GM23248 (cell line): Measurements from ENCODE around the gene SEMA3F. TPM values are rescaled to one million over a fixed set of nuclear protein-coding genes. Genes with fewer than 3 reads are reported as not detected.

Experiments
- DNase-seq: peaks from one replicate; pipeline ENCODE4 v3.0.0-alpha.2; 2015
- H2AFZ ChIP-seq: fragments of 200-600 bp; sonication (generic); 2 replicates; pipeline ENCODE4 v1.6.1; 2016; ENCODE audit warnings: antibody characterized with exemption
- H3F3A ChIP-seq: fragments of 200-600 bp; sonication (generic); 2 replicates; pipeline ENCODE4 v1.6.1; 2016; ENCODE audit warnings: mild to moderate bottlenecking, antibody characterized with exemption, mixed run types; ENCODE audit not compliant: insufficient read depth
- H3K27ac ChIP-seq: fragments of 200-600 bp; sonication (generic); 2 replicates; pipeline ENCODE4 v1.5.1; 2016; ENCODE audit warnings: mild to moderate bottlenecking
- H3K27me3 ChIP-seq: fragments of 200-600 bp; sonication (generic); replicated peaks from 2 replicates; pipeline ENCODE4 v1.6.1; 2016; ENCODE audit warnings: mild to moderate bottlenecking; ENCODE audit not compliant: insufficient read depth
- H3K36me3 ChIP-seq: fragments of 200-600 bp; sonication (generic); 2 replicates; pipeline ENCODE4 v1.6.1; 2016; ENCODE audit warnings: low read depth, mild to moderate bottlenecking
- H3K4me1 ChIP-seq: fragments of 200-600 bp; sonication (generic); 2 replicates; pipeline ENCODE4 v1.6.1; 2016; ENCODE audit warnings: mild to moderate bottlenecking; ENCODE audit not compliant: insufficient read depth
- H3K4me2 ChIP-seq: fragments of 200-600 bp; sonication (generic); one replicate; pipeline ENCODE4 v1.6.1; 2016; ENCODE audit warnings: mild to moderate bottlenecking; ENCODE audit not compliant: unreplicated experiment
- H3K4me3 ChIP-seq: fragments of 200-600 bp; sonication (generic); 2 replicates; pipeline ENCODE4 v1.5.1; 2016; ENCODE audit warnings: mild to moderate bottlenecking
- H3K79me2 ChIP-seq: fragments of 200-600 bp; sonication (generic); 2 replicates; pipeline ENCODE4 v1.6.1; 2016; ENCODE audit warnings: mild to moderate bottlenecking; ENCODE audit not compliant: insufficient read depth
- H3K9ac ChIP-seq: fragments of 200-600 bp; sonication (generic); 2 replicates; pipeline ENCODE4 v1.6.1; 2016; ENCODE audit warnings: mild to moderate bottlenecking
- H3K9me2 ChIP-seq: fragments of 200-600 bp; sonication (generic); 2 replicates; pipeline ENCODE4 v1.6.1; 2016; ENCODE audit warnings: mixed run types, mild to moderate bottlenecking, moderate library complexity; ENCODE audit not compliant: insufficient read depth
- H3K9me3 ChIP-seq: fragments of 200-600 bp; sonication (generic); one replicate; pipeline ENCODE4 v1.6.1; 2017; ENCODE audit warnings: low read depth
- H4K20me1 ChIP-seq: fragments of 200-600 bp; sonication (generic); 2 replicates; pipeline ENCODE4 v1.6.0; 2016; ENCODE audit not compliant: insufficient read depth
- EZH2 ChIP-seq: fragments of 200-600 bp; sonication (generic); IDR thresholded peaks from 2 replicates; pipeline ENCODE4 v1.6.1; 2018; ENCODE audit warnings: antibody characterized with exemption, mild to moderate bottlenecking; ENCODE audit not compliant: insufficient read depth, poor library complexity, severe bottlenecking
- EZH2phosphoT487 ChIP-seq: fragments of 200-600 bp; sonication (generic); IDR thresholded peaks from 2 replicates; pipeline ENCODE4 v1.6.1; 2018; ENCODE audit warnings: antibody characterized with exemption, moderate library complexity, mild to moderate bottlenecking, low read depth; ENCODE audit not compliant: insufficient read depth
- WGBS, 2 experiments: methylation state at CpG; one replicate each; pipeline ENCODE4 v1.1.6; 2015 to 2017; ENCODE audit warnings: low lambda C conversion rate in 2 of 2, low coverage in 1 of 2; ENCODE audit errors: missing lambda C conversion rate in 2 of 2; 5-methylcytosine and 5-hydroxymethylcytosine counted together
- in situ Hi-C: fragments of 300-500 bp; cut with MboI; formaldehyde crosslinking; loops from 2 replicates; pipeline ENCODE4 v1.15.0; 2020
- polyA plus RNA-seq: library from polyadenylated mRNA; unstranded; fragments of >200 nt; fragmentation: Nextera tagmentation; extraction: Ambion mirVana; gene quantifications from 2 replicates; pipeline ENCODE4 v1.2.1, GENCODE V29; 2016
- total RNA-seq: library from RNA; depleted of rRNA; stranded (reverse); fragments of >200 nt; shearing (Covaris generic); gene quantifications from 2 replicates; pipeline ENCODE4 v1.2.3, GENCODE V29; 2014

The SEMA3F gene
- total and polyA plus RNA-seq, 2 experiments from 2014 or later, result 0.54 to 3.2 TPM

DNA sequence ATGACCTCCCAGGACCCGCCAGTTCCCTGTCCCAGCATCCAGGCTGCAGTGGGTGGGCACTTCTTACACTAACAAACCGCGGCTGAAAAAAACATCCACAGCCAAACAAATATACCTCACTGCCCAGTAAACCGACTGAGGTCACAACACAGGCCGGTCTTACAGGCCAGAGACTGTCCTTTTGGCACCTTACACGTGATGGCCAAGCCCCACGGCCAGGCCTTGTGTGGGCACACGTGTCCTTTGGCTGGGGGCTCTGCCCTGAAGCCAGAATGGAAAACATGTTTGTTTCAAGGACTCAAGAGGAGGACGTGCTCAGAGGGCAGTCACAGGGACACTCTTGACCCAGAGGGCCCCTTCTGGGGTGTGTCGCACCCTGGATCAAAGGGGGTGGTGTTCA is 59.7 kb downstream of the SEMA3F start:
- Histone ChIP-seq H3K4me1 (peaks cover 7% of the 10 kb centered on the region; the same call in 1 of the 2 replicates), H3K9me3 (no peaks in the 10 kb centered on the region), H3K4me2 (no peak overlapping the region), H2AFZ (no peak overlapping the region), H3K36me3 (no peaks in the 10 kb centered on the region), H3K9me2 (no peaks in the 10 kb centered on the region), H3K4me3 (no peak overlapping the region), H3K27ac (no peak overlapping the region), H4K20me1 (no peaks in the 10 kb centered on the region), H3K79me2 (no peaks in the 10 kb centered on the region), H3K27me3 (no peaks in the 10 kb centered on the region), H3K9ac (no peak overlapping the region), H3F3A (no peaks in the 10 kb centered on the region)
- in situ Hi-C loops, result loop anchor here (25.0 kb wide), 1 partner anchor 322 kb away; no protein-coding TSS in a partner anchor
- 58 to 59% methylated on average over 10 of the region's 10 CpGs for WGBS, 2 experiments
- no peak for DNase-seq
- TF ChIP-seq EZH2phosphoT487, result no peak
- no peak for TF ChIP-seq EZH2

GRCh38 chr3:50215529-50215928 is 60.4 kb downstream of the SEMA3F start:
- Histone ChIP-seq H3K27ac (no peak overlapping the region), H3K36me3 (no peaks in the 10 kb centered on the region), H3K4me2 (no peak overlapping the region), H3F3A (no peaks in the 10 kb centered on the region), H4K20me1 (no peaks in the 10 kb centered on the region), H3K79me2 (no peaks in the 10 kb centered on the region), H3K9ac (no peak overlapping the region), H3K4me3 (no peak overlapping the region), H3K9me2 (no peaks in the 10 kb centered on the region), H3K27me3 (no peaks in the 10 kb centered on the region), H2AFZ (no peak overlapping the region), H3K4me1 (peaks cover 7% of the 10 kb centered on the region; the same call in 1 of the 2 replicates), H3K9me3 (no peaks in the 10 kb centered on the region)
- in situ Hi-C loops, result loop anchor here (25.0 kb wide), 1 partner anchor 322 kb away; no protein-coding TSS in a partner anchor
- TF ChIP-seq EZH2 (no peak), EZH2phosphoT487 (no peak)
- DNase-seq, result no peak
- 62 to 70% methylated on average over 8 to 9 of the region's 9 CpGs for WGBS, 2 experiments

DNA sequence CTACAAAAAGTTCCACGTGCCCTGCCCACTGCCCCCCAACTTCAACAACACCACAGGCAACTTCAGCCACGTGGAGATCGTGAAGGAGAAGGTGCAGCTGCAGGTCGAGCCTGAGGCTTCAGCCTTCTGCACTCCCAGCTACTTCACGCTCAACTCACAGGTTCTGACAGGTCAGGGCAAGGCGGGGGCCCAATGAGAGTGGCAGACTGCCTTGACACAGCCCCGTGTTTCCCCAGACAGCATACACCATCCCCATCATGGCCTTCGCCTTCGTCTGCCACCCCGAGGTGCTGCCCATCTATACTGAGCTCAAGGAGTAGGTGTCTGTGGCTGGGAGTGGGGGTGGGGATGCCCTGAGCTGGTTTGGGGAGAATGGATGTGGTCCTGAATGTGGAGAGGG is 62.6 kb downstream of the SEMA3F start:
- in situ Hi-C loops, result loop anchor here (25.0 kb wide), 1 partner anchor 320 kb away; no protein-coding TSS in a partner anchor
- Histone ChIP-seq H3K9ac (no peak overlapping the region), H3K4me2 (no peak overlapping the region), H3K4me1 (no peaks in the 10 kb centered on the region), H3K27ac (no peak overlapping the region), H4K20me1 (no peaks in the 10 kb centered on the region), H3K4me3 (no peak overlapping the region), H3K79me2 (no peaks in the 10 kb centered on the region), H3F3A (no peaks in the 10 kb centered on the region), H2AFZ (no peak overlapping the region), H3K9me2 (no peaks in the 10 kb centered on the region), H3K36me3 (no peaks in the 10 kb centered on the region), H3K27me3 (no peaks in the 10 kb centered on the region), H3K9me3 (no peaks in the 10 kb centered on the region)
- no peak for TF ChIP-seq EZH2
- TF ChIP-seq EZH2phosphoT487, result no peak
- 43 to 51% methylated on average over 10 of the region's 10 CpGs for WGBS, 2 experiments
- no peak for DNase-seq

- no peaks in the 10 kb centered on the region for H3K9me3 ChIP-seq
- H3K27me3 ChIP-seq, result no peaks in the 10 kb centered on the region
- H3K36me3 ChIP-seq, result no peaks in the 10 kb centered on the region
- no peaks in the 10 kb centered on the region for H3K79me2 ChIP-seq
- TF ChIP-seq EZH2 (no peak), EZH2phosphoT487 (no peak)
- H3K4me2 ChIP-seq, result no peak overlapping the region
- H3K27ac ChIP-seq, result no peak overlapping the region
- DNase-seq, result no peak
- H4K20me1 ChIP-seq, result no peaks in the 10 kb centered on the region
- H3F3A ChIP-seq, result no peaks in the 10 kb centered on the region
- WGBS, 2 experiments, result 87 to 90% methylated on average over 17 of the region's 17 CpGs
- H3K4me1 ChIP-seq, result no peaks in the 10 kb centered on the region
- no peak overlapping the region for H3K4me3 ChIP-seq
- no peak overlapping the region for H3K9ac ChIP-seq
- no peaks in the 10 kb centered on the region for H3K9me2 ChIP-seq
- in situ Hi-C loops, result loop anchor here (25.0 kb wide), 1 partner anchor 319 kb away; no protein-coding TSS in a partner anchor
- H2AFZ ChIP-seq, result no peak overlapping the region
Observed at GRCh38 chr3:50218448-50218847, 63.3 kb downstream of the SEMA3F start.
